Sciatic nerve (tissue), 2 donors: Measurements from ENCODE around the gene ACACB. TPM values are rescaled to one million over a fixed set of nuclear protein-coding genes. Genes with fewer than 3 reads are reported as not detected.
"Not testable (repeated sequence)": the region's sequence is repeated elsewhere in the genome, so short reads cannot be mapped to it uniquely, and the experiment has no call there.

ENCODE experiments used
- ATAC-seq: fragments of 200-7000 bp; cut with Tn5 transposase; one replicate; pipeline ENCODE4 v1.9.1; 2020; ENCODE audit warnings: mild to moderate bottlenecking, moderate library complexity
- DNase-seq: peaks from one replicate; pipeline ENCODE4 v3.0.0-alpha.2; 2020; ENCODE audit warnings: low spot score
- intact Hi-C: fragments of 100-400 bp; cut with DNase I; formaldehyde crosslinking; loops from one replicate; pipeline ENCODE4 v1.14.2; 2022
- total RNA-seq: library from RNA; stranded (reverse); fragmentation: NEBNext Ultra II Directional; extraction: Animal tissue kit (Norgen Biotek cat#: 25700); gene quantifications from one replicate; pipeline ENCODE4 v1.2.1, GENCODE V29; 2021
- donor health status: DM: no; HTN: no; CAD: no.
- donor health status: DM: no; HTN: no; CAD: no.

Gene ACACB
- total RNA-seq, 1 donor from 2014 or later: 112 TPM

DNA sequence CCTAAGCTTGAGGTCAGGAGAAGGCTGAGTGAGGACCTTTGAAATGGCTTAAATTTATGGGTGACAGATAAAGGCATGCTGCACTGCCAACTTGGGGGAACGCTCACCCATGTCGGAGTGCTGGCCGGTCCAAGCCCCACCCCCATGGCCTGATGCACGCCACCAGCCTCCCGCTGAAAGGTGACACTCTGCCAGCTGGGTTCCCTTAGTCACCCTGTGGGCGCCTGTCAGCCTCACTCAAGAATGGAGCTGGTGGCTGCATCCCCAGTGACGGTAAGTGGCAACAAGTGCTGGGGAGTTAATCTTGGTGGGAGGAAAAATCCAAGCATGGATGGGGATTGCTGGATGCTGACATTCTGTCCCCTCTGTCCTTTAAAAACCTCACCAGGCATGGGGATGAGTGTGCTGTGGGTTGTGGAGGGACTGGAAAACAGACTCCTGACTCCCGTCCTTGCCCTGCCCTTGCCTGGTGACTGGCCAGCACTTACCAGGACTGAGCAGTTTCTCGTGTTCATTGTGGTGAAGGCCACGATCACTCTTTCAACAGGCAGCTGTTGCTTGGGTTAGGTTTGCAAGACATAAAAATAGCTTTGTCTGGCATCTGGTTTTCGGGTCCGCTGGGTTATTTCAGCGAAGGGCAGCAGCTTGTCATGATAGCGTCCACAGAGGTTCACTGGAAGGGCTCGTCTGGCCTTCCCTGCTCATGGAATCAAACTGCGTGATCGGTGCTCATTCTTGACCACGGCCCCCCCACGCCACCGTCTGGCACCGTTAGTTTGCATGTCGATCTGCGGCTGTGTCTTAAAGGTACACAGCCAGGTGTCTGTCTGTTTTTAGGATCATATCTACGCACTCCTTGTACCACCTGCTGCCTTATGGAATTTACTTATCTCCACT is 15.0 kb downstream of the ACACB start:
- peak; percentile 61 for ATAC-seq
- intact Hi-C loops: no loop called here
- DNase-seq: peak; percentile 62

DNA sequence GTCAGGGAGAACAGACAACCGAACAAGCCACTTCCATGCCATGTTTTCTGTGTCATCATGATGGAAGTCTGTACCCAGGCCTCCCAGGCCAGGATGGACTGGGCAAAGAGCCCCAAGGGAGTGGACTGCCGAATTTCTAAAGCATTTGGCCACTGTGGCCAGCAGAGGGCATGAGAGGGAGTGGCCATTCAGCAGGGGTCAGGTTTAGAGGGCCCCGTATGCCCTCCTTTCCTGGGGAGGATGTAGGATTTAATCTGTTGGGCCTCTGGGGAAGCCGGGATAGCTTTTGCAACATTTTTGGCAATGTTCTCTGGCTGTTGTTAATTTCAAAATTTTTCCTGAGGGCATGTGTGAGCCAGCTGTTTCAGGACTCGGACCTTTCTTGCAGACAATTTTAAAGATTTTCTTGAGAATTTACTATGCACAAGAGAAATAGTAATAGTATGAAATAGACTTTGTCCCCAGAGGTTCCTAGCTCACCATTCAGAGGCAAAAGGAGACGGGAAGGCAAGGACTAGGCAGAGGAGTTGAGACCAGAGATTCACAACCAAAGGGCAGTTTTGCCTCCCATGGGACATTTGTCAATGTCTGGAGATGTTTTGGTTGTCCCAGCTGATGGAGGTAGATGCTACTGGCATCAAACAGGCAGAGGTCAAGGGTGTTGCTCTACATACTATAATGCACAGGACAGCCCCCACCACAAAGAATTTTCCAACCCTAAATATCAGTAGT is 18.0 kb downstream of the ACACB start:
- ATAC-seq (peak; percentile 69), DNase-seq (peak; percentile 61)
- intact Hi-C loops: no loop called here

DNA sequence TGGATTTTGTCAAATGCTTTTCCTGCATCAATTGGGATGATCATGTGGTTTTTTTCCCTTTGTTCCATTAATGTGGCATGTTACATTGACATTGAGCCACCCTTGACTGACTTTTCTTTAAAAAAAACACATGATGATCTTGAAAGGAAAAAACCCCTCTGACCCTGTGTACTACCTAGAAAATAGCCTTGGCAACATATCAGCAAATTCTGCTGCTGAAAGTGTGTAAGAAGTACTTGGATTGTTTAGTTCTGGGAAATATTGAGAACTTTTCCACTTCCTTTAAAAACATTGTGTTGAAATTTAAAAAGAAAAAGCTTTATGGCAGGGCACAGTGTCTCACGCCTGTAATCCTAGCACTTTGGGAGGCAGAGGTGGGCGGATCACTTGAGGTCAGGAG is 20.7 kb downstream of the ACACB start:
- intact Hi-C loops: no loop called here
- peak; percentile 88 for ATAC-seq
- DNase-seq: no peak

DNA sequence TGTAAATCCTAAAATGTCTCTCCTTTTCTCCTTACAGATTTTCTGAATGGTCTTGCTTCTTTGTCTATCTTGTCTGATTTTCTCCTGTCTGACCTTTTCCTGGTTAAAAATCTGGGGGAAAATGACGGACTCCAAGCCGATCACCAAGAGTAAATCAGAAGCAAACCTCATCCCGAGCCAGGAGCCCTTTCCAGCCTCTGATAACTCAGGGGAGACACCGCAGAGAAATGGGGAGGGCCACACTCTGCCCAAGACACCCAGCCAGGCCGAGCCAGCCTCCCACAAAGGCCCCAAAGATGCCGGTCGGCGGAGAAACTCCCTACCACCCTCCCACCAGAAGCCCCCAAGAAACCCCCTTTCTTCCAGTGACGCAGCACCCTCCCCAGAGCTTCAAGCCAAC is 23.0 kb downstream of the ACACB start:
- peak; percentile 49 for DNase-seq
- no peak for ATAC-seq
- intact Hi-C loops: no loop called here

DNA sequence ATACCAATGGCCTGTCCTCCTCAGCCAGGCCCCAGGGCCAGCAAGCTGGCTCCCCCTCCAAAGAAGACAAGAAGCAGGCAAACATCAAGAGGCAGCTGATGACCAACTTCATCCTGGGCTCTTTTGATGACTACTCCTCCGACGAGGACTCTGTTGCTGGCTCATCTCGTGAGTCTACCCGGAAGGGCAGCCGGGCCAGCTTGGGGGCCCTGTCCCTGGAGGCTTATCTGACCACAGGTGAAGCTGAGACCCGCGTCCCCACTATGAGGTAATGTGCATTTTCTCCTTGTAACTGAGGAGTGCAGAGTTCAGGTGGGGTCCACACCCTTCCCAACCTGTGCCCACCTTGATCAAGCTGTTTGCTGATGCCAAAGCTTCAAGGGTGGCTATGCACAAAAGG is 23.4 kb downstream of the ACACB start:
- no peak for ATAC-seq
- intact Hi-C loops: no loop called here

DNA sequence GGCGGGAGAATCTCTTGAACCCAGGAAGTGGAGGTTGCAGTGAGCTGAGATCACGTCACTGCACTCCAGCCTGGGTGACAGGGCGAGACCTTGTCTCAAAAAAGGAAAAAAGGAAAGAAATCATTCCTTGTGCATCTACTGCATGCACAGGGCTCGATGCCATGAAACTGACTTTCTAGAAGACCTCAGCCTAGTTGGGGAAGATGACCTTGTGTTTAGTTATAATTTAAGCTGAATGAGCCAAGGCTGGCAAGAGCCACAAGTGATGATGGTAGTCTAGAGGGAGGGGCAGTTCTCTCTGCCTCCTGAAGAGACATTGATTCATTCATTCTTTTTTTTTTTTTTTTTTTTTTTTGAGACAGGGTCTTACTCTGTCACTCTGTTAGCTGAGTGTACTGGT is 24.2 kb downstream of the ACACB start:
- peak; percentile 6 for DNase-seq
- intact Hi-C loops: no loop called here
- ATAC-seq: no peak

More for the DNA sequence above, 23.4 kb downstream of the ACACB start:
- peak; percentile 35 for DNase-seq

DNA sequence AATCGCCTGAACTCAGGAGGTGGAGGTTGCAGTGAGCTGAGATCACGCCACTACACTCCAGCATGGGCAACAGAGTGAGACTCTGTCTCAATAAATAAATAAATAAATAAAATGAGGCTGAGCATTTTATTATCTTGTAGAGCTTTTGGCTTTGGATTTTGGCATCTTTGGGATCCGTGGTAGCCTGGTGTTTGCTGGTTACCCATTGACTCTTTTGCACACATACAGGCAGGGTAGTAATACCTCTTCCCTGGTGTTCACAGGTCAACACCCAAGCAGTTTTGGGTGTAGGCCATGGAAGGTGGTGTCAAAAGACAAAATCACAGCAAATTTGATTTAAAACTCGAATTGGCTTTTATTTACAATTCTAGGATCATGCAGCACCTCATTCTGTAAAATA is 27.8 kb downstream of the ACACB start:
- peak; percentile 7 for DNase-seq
- ATAC-seq: no peak
- intact Hi-C loops: no loop called here

DNA sequence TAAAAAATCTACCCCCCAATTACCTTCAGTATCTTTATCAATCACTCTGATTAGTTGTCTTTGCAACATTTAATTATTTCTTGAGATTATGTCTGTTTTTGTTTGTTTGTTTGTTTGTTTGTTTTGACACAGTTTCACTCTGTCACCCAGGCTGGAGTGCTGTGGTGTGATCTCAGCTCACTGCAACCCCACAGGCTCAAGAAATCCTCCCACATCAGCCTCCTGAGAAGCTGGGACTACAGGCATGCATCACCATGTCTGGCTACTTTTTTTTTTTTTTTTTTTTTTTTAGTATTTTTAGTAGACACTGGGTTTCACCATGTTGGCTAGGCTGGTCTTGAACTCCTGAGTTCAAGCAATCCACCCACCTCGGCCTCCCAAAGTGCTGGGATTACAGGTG is 30.7 kb downstream of the ACACB start:
- DNase-seq: not testable (repeated sequence)

DNA sequence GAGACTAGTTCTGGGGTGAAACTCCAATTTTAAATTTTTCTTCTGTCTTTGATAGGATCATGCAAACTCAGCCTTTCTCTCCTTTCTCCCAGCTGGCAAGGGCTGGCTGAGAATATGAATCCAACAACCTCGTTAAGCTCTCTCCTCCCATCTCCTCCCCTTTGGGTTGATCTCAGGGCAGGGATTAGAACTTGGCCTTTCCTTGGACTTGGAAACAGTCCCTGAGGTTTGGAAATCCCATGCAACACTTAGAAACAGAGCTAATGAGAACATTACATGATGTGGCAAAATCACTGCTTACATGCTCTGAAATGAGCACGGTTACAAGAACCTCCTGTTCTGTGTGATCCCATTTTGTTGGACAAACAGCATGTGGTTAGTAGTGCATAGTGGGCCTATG is 31.6 kb downstream of the ACACB start:
- intact Hi-C loops: no loop called here
- ATAC-seq (peak; percentile 95), DNase-seq (peak; percentile 55)

More for the DNA sequence above, 30.7 kb downstream of the ACACB start:
- ATAC-seq, intact Hi-C loops: not testable (repeated sequence)

DNA sequence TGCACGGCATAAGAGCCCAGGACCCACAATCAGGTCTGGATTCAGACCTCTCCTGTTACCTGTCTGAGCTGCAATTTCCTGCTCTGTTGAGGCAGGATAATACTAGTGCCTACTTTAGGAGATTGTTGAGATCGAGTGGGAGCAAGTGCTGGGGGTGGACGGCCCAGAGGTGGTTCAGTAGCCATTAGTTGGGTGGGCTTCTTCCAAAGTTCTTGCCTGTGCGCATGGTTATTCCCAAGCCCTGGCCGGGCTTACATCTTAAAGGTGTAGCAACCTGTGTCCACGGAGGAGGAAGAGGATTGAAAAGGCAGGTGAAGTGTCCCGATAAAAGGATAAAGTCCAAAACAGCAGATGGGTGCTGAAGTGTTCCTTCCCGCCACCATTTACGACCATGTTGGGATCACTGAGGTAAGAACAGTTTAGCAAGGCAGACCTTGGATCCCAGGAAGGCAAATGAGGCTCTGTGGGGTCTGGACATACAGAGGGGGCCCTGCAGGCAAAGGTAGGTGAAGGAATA is 33.8 kb downstream of the ACACB start:
- DNase-seq (peak; percentile 37), ATAC-seq (no peak)
- intact Hi-C loops: no loop called here

DNA sequence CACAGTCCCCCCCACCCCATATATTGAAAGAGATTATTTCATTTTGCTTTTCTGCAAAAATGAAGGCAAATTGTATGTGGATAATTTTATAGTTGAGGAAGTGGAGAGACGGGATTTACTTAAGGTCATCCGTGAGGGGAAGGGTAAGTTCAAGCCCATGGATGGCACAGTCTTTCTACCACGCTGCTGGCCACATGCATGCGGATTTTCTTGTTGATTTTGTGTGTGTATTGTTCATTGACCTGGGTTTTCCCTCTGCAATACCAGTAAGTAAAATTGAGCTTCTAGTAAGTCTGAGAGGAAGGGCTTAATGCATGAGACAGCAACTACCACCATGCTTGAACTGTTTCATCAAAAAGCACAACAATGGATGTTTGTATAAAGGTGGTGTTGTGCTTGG is 35.1 kb downstream of the ACACB start:
- no peak for DNase-seq
- intact Hi-C loops: no loop called here
- no peak for ATAC-seq

DNA sequence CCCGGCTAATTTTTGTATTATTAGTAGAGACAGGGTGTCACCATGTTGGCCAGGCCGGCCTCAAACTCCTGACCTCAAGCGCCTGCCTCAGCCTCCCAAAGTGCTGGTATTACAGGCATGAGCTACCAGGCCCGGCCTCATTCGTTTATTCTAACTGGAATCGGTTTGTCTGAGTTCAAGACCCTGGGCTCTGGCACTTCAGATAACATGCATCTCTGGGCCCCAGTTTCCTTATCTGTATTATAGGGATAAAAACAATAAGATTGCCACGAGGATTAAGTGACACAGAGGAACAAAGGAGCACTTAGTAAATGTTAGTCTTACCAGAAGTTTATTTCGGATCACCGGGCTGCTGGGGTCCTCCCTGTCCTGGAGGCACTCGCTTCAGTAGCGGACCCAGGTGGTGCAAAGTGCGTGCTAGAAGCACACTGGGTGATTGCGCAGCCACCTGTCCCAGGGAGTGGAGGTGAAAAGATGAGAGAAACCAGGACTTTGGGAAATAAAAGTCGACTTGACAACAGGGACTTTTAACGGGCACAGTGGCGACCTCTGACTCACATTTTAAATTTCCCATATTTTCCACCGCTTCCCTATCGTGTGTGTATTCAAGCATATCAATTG is 37.5 kb downstream of the ACACB start:
- DNase-seq (peak; percentile 55), ATAC-seq (peak; percentile 2)
- intact Hi-C loops: no loop called here

DNA sequence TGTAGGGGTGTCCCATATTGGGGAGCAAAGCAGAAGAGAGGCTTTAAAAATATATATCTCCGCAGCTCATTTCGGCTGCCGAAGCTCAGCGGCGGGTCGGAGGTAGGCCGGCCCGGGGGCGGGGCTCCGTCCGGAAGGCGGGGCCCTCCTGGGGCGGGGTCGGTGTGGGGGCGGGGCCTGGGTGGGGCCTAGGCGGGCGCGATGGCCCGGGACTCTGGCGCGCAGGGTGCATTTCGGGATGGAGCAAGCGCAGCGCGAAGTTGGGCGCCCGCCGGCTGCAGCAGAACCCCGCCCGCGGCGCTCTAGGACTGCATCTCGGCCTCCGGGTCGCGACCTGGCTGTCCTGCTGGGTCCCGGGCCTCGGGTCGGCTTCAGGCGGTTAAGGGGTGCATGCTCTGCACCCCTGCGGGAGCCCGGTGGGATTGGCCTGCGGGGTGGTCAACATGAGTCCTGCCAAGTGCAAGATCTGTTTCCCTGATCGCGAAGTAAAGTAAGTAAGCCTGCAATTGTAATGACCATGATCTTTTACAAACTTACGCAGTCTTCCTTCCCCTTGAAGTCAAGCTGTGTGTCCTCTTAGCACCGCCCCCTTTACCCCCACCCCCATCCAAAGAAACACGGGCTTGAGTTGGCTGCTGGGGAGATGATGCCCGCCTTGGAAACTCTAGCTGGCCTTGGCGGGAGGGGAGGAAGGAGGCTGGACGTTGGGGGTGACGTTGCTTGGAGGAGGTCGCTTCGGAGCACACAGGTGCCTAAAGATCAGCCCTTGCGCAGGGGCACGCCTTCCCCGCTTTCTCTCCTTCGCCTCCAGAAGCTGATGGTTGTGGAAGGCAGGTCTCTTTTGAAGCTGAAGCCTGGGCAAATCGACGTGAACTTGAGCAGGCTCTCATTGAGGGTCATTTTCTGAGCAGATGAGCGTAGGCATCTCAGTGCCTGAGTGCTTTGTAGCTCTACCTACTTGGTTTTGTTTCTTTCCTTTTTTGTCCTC is 38.4 kb downstream of the ACACB start:
- intact Hi-C loops: no loop called here
- DNase-seq (peak; percentile 90), ATAC-seq (peak; percentile 96)

DNA sequence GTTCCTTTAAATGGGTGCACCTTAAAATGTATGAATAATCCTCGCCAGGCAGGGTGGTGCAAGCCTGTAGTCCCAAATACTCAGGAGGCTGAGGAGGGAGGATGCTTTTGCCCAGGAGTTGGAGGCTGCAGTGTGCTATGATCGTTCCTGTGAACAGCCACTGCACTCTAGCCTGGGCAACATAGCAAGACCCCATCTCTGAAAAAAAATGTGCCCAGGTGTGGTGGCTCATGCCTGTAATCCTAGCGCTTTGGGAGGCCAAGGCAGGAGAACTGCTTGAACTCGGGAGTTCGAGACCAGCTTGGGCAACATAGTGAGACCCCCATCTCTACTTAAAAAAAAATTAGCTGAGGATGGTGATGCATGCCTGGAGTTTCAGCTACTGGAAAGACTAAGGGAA is 39.6 kb downstream of the ACACB start:
- intact Hi-C loops: no loop called here
- DNase-seq: no peak
- ATAC-seq: no peak

DNA sequence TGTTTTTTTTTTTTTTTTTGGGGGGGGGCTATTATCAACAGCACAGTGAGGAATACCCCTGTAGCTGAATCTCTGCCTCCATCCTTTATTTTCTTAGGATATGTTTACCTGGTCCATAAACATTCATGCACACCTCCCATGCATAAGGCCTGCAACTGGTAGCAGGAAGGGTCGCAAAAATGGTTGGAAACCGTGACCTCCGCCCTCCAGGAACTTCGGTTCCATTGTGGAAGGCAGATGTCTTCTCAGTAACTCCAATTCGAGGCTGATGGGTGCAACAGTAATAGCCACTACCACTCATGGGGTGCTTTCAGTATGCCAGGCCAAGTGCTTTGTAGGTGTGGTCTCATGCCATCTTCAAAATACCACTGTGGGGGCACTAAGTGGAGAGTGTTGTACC is 40.2 kb downstream of the ACACB start:
- ATAC-seq (no peak), DNase-seq (no peak)
- intact Hi-C loops: no loop called here

DNA sequence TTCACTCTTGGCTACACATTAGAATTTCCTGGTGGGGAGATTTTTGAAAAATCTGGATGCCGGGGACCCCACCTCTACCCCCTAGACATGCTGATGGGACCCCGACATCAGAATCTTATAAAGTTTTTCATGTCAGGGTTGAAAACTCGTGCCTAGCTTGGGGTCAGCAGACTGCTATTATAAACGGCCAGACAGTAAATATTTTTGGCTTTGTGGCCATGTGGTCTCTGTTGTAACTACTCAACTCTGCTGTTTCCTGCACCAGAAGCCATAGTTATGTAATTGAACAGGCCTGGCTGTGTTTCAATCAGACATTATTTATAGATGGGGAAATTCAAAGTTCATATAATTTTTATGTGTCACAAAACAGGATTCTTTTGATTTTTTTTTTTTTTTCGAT is 41.6 kb downstream of the ACACB start:
- intact Hi-C loops: no loop called here
- DNase-seq (no peak), ATAC-seq (no peak)

DNA sequence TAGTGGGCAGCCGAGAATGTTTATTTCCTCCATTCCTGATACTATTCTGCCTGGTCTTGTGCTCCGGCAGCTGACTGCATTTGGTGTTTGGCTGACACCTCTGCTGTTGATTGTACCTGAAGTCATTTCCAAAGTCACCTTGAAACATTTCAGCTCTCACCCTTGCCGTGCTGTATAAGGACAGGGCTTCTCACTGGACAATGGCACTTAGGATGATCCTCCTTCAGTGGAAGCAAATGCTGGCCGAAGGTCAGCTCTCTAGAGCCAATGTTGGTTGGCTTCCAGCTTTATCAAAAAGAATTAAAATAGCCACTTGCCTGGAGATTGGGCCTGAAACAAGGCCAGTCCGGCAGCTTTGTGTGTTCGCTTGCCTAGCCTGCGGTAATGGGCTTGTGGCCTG is 44.0 kb downstream of the ACACB start:
- ATAC-seq (peak; percentile 33), DNase-seq (no peak)
- intact Hi-C loops: no loop called here

DNA sequence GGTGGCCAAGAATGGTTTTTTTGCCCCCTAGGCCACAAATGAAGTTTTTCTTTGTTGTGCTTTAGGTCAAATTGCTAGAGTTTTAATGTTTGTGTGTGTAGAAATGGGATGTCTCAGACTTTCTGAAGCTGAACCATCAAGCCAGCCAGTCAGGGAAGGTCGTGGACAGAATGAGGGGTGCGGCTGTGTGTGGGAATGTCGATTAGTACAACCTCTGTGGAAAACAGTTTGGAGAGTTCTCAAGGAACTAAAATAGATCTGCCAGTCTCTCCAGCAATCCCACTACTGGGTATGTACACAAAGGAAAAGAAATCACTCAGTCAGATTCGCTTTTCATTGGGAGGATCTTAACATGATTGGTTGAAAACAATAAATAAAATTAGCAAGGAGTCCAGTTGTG is 44.5 kb downstream of the ACACB start:
- ATAC-seq (peak; percentile 64), DNase-seq (no peak)
- intact Hi-C loops: no loop called here
